AG08396 (cell line): Measurements from ENCODE around the gene CD200.
A peak's percentile ranks its signal among the peaks of the same experiment; 100 is the strongest.

Experiments used
- DNase-seq: peaks from one replicate; pipeline ENCODE4 v3.0.0; 2012; ENCODE audit warnings: low spot score, mixed read lengths

Gene CD200

GRCh38 chr3:112333002-112333380 is at the start of gene CD200:
TSS of gene CD200 (plus strand) at chr3:112333156. CDS start at chr3:112333213, 57 bp downstream.
- DNase-seq, result peak; percentile 9

- DNase-seq, result no peak
Measured at GRCh38 chr3:112289011-112289410, 43.9 kb upstream of the CD200 start.

- DNase-seq, result peak; percentile 22
Measured at GRCh38 chr3:112293368-112294321, 39.3 kb upstream of the CD200 start, which contains the start of gene SLC9C1. TSS of gene SLC9C1 (minus strand) at chr3:112294216. CDS start at chr3:112286791, 7,425 bp downstream.

- no peak for DNase-seq
Measured at GRCh38 chr3:112297714-112298113, 35.2 kb upstream of the CD200 start.

GRCh38 chr3:112298781-112299180 is 34.2 kb upstream of the CD200 start:
- DNase-seq, result no peak

- DNase-seq, result no peak
Measured at GRCh38 chr3:112302150-112302830, 30.7 kb upstream of the CD200 start.

- DNase-seq, result peak; percentile 4
Measured at GRCh38 chr3:112302881-112303763, 29.8 kb upstream of the CD200 start.

GRCh38 chr3:112303764-112304325 is 29.1 kb upstream of the CD200 start:
- DNase-seq, result peak; percentile 5

GRCh38 chr3:112304611-112305010 is 28.3 kb upstream of the CD200 start:
- no peak for DNase-seq

- DNase-seq, result no peak
Measured at GRCh38 chr3:112306825-112307224, 26.1 kb upstream of the CD200 start.

GRCh38 chr3:112307557-112307956 is 25.4 kb upstream of the CD200 start:
- DNase-seq, result no peak

- DNase-seq, result no peak
Measured at GRCh38 chr3:112308151-112308911, 24.6 kb upstream of the CD200 start.

- no peak for DNase-seq
Measured at GRCh38 chr3:112314649-112315048, 18.3 kb upstream of the CD200 start.

GRCh38 chr3:112315791-112316190 is 17.2 kb upstream of the CD200 start:
- DNase-seq, result no peak

GRCh38 chr3:112319516-112320276 is 13.3 kb upstream of the CD200 start:
- DNase-seq, result no peak

GRCh38 chr3:112320691-112321090 is 12.3 kb upstream of the CD200 start:
- no peak for DNase-seq

GRCh38 chr3:112321867-112322652 is 10.9 kb upstream of the CD200 start:
- no peak for DNase-seq

- peak; percentile 39 for DNase-seq
Measured at GRCh38 chr3:112327371-112327951, 5.5 kb upstream of the CD200 start.

- DNase-seq, result no peak
Measured at GRCh38 chr3:112331851-112332250, 1.1 kb upstream of the CD200 start.
